DND-41 (cell line): ENCODE measurements around the gene DAGLA.

Experiments used
- ATAC-seq: fragments of 200-7000 bp; cut with Tn5 transposase; 3 replicates; pipeline ENCODE4 v1.9.1; 2021; ENCODE audit warnings: low read depth; ENCODE audit not compliant: insufficient read depth
- DNase-seq: peaks from one replicate; pipeline ENCODE4 v3.0.0-alpha.2; 2020
- H2AFZ ChIP-seq: 2 replicates; pipeline ENCODE4 v1.6.0; 2012; ENCODE audit warnings: low read depth, low read length
- H3K27ac ChIP-seq: 2 replicates; pipeline ENCODE4 v1.5.1; 2012; ENCODE audit warnings: low read length, inconsistent platforms
- H3K27me3 ChIP-seq: fragments of 200-600 bp; sonication (generic); 2 replicates; pipeline ENCODE4 v1.6.0; 2012; ENCODE audit warnings: low read length, mild to moderate bottlenecking, inconsistent platforms; ENCODE audit not compliant: insufficient read depth, poor library complexity
- H3K36me3 ChIP-seq: 2 replicates; pipeline ENCODE4 v1.5.1; 2012; ENCODE audit warnings: low read length, inconsistent platforms; ENCODE audit not compliant: insufficient read depth
- H3K4me1 ChIP-seq: 2 replicates; pipeline ENCODE4 v1.5.1; 2012; ENCODE audit warnings: mild to moderate bottlenecking, low read length; ENCODE audit not compliant: insufficient read depth
- H3K4me2 ChIP-seq: 2 replicates; pipeline ENCODE4 v1.6.0; 2012; ENCODE audit warnings: mild to moderate bottlenecking, moderate library complexity, low read length, inconsistent platforms; ENCODE audit not compliant: insufficient read depth
- H3K4me3 ChIP-seq, 2 experiments: fragments of 200-600 bp in 1 of 2; shearing (Covaris generic) in 1 of 2; 2 replicates each; pipeline ENCODE4 v1.5.1; 2012 to 2016; ENCODE audit warnings: inconsistent platforms in 2 of 2, low read length in 2 of 2, mild to moderate bottlenecking in 2 of 2, low read depth in 1 of 2, moderate library complexity in 1 of 2
- H3K79me2 ChIP-seq: 2 replicates; pipeline ENCODE4 v1.6.0; 2012; ENCODE audit warnings: low read length, inconsistent platforms; ENCODE audit not compliant: insufficient read depth
- H3K9ac ChIP-seq: 2 replicates; pipeline ENCODE4 v1.6.0; 2012; ENCODE audit warnings: low read depth, mild to moderate bottlenecking, inconsistent platforms, low read length, moderate library complexity
- H3K9me3 ChIP-seq: 2 replicates; pipeline ENCODE4 v1.5.1; 2012; ENCODE audit warnings: low read length, moderate library complexity, mild to moderate bottlenecking, inconsistent platforms; ENCODE audit not compliant: insufficient read depth, severe bottlenecking
- H4K20me1 ChIP-seq: 2 replicates; pipeline ENCODE4 v1.6.0; 2012; ENCODE audit warnings: low read length; ENCODE audit not compliant: insufficient read depth
- EZH2 ChIP-seq: IDR thresholded peaks from 3 replicates; pipeline ENCODE4 v1.6.1; 2012; ENCODE audit warnings: borderline replicate concordance, low read depth, mild to moderate bottlenecking, moderate library complexity, low read length, inconsistent platforms; ENCODE audit not compliant: severe bottlenecking
- TF ChIP-seq, protein P1 (sequence below): IDR thresholded peaks from 2 replicates; pipeline ENCODE4 v1.5.1; 2012; ENCODE audit warnings: borderline replicate concordance, low read length, moderate library complexity, mild to moderate bottlenecking; ENCODE audit not compliant: poor library complexity, severe bottlenecking; ENCODE audit errors: extremely low read depth

The DAGLA gene

DNA sequence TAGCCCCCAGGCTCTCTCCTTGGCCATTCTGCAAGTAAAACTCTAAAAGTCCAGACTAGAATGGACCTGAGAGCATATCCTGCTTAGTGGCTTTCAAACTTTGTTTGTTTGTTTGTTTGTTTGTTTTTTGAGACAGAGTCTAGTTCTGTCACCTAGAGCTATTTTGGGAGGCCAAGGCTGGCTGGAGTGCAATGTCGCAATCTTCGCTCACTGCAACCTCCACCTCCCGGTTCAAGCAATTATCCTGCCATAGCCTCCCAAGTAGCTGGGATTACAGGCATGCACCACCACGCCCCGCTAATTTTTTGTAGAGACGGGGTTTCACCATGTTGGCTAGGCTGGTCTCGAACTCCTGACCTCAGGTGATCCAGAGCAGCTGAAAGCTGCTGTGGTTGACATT is 28.9 kb downstream of the DAGLA start:
- Histone ChIP-seq H3K4me3 (no peak overlapping the region), H3K9ac (no peak overlapping the region), H3K27ac (no peak overlapping the region), H3K79me2 (no peaks in the 10 kb centered on the region), H4K20me1 (no peaks in the 10 kb centered on the region), H3K36me3 (no peaks in the 10 kb centered on the region), H2AFZ (no peak overlapping the region), H3K9me3 (no peaks in the 10 kb centered on the region), H3K27me3 (no peaks in the 10 kb centered on the region), H3K4me2 (no peak overlapping the region), H3K4me1 (no peaks in the 10 kb centered on the region)
- ATAC-seq = no peak
- no peak for DNase-seq
- TF ChIP-seq EZH2 = no peak
- TF ChIP-seq, protein P1, sequence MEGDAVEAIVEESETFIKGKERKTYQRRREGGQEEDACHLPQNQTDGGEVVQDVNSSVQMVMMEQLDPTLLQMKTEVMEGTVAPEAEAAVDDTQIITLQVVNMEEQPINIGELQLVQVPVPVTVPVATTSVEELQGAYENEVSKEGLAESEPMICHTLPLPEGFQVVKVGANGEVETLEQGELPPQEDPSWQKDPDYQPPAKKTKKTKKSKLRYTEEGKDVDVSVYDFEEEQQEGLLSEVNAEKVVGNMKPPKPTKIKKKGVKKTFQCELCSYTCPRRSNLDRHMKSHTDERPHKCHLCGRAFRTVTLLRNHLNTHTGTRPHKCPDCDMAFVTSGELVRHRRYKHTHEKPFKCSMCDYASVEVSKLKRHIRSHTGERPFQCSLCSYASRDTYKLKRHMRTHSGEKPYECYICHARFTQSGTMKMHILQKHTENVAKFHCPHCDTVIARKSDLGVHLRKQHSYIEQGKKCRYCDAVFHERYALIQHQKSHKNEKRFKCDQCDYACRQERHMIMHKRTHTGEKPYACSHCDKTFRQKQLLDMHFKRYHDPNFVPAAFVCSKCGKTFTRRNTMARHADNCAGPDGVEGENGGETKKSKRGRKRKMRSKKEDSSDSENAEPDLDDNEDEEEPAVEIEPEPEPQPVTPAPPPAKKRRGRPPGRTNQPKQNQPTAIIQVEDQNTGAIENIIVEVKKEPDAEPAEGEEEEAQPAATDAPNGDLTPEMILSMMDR = no peak

DNA sequence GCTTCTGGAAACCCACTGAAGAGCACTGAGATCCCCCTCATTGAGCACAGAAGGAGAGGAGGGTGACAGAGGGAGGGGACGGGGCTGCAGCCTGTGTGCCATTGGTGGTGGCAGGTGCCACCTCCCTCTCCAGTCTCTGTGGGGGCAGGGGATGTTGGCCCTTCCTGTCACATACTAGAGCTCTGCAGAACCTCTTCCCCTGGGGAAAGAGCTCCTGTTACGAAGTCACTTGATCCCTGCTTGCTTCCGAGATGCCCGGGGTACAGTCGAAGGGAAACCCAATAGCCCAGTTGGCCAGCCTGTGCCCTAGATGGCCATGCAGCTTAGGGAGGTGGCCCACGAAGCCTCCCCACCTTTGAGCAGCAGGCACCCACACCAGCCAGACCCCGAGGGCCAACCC is 29.4 kb downstream of the DAGLA start:
- no peak overlapping the region for H3K27ac ChIP-seq
- no peaks in the 10 kb centered on the region for H3K79me2 ChIP-seq
- no peak overlapping the region for H3K4me3 ChIP-seq
- H3K9ac ChIP-seq = no peak overlapping the region
- H2AFZ ChIP-seq = no peak overlapping the region
- H3K9me3 ChIP-seq = no peaks in the 10 kb centered on the region
- H3K27me3 ChIP-seq = no peaks in the 10 kb centered on the region
- TF ChIP-seq, protein P1 = no peak
- TF ChIP-seq EZH2 = no peak
- no peak for DNase-seq
- H3K4me2 ChIP-seq = no peak overlapping the region
- no peak for ATAC-seq
- H3K36me3 ChIP-seq = no peaks in the 10 kb centered on the region
- H3K4me1 ChIP-seq = no peaks in the 10 kb centered on the region
- H4K20me1 ChIP-seq = no peaks in the 10 kb centered on the region

DNA sequence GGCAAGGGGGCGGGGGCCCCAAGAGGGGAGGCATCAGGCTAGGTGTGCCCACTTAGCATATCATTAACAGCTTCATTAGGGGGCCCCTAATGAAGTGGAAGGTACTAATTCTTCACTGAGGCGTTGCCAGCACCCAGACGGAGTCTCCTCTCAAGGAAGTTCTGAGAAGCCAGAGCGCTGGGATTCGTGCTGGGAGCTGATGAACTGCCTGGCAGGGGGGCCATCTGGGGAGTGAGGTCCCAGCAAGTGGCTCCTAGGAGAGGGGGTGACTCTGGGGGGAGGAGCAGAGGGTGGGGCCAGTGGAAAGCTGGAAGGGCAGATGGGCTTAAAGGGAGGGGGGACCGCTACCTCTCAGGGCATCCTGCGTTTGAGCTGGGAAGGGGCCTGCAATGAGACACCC is 29.8 kb downstream of the DAGLA start:
- no peaks in the 10 kb centered on the region for H4K20me1 ChIP-seq
- no peak for DNase-seq

More for the DNA sequence above, 29.8 kb downstream of the DAGLA start:
- no peak for ATAC-seq
- H3K4me2 ChIP-seq = no peak overlapping the region
- H3K36me3 ChIP-seq = no peaks in the 10 kb centered on the region
- no peaks in the 10 kb centered on the region for H3K27me3 ChIP-seq
- H3K4me3 ChIP-seq = no peak overlapping the region
- H2AFZ ChIP-seq = no peak overlapping the region
- no peaks in the 10 kb centered on the region for H3K79me2 ChIP-seq
- H3K27ac ChIP-seq = no peak overlapping the region
- TF ChIP-seq EZH2 = no peak
- TF ChIP-seq, protein P1 = no peak
- no peaks in the 10 kb centered on the region for H3K9me3 ChIP-seq
- H3K4me1 ChIP-seq = no peaks in the 10 kb centered on the region
- no peak overlapping the region for H3K9ac ChIP-seq
